Lower leg skin (tissue), 3 donors: ENCODE measurements around the gene ATP2B3.

Experiments used
- CTCF ChIP-seq, 3 donors: fragments of 450-650 bp; IDR thresholded peaks; one replicate each; pipeline ENCODE4 v1.5.1; 2016; ENCODE audit warnings: antibody characterized with exemption in 3 of 3, mild to moderate bottlenecking in 3 of 3, moderate library complexity in 2 of 3
- POLR2A ChIP-seq, 2 donors: fragments of 450-650 bp; IDR thresholded peaks; one replicate each; pipeline ENCODE4 v1.6.1; 2016 to 2017; ENCODE audit warnings: antibody characterized with exemption in 2 of 2, mild to moderate bottlenecking in 1 of 2, moderate library complexity in 1 of 2

GRCh38 chrX:153578889-153579288, 61.4 kb downstream of the ATP2B3 start:
- TF ChIP-seq POLR2A (IDR thresholded peaks at IDR 0.05) = no peak
- no peak for TF ChIP-seq CTCF (IDR thresholded peaks at IDR 0.05)
